ENCODE measurements around the gene ZBTB47.
A peak's percentile ranks its signal among the peaks of the same experiment; 100 is the strongest.

Gene ZBTB47

GRCh38 chr3:42701371-42702065, 48.0 kb downstream of the ZBTB47 start:
- peak; percentile 56 for DNase-seq

- no peak for DNase-seq
Observed at GRCh38 chr3:42702066-42702951, 48.8 kb downstream of the ZBTB47 start, which contains the start of gene HHATL. Gene HHATL, minus strand, starts transcription at chr3:42702798. Its CDS starts 1,972 bp downstream, at chr3:42700826.

GRCh38 chr3:42702982-42703694, 49.6 kb downstream of the ZBTB47 start:
- DNase-seq, result no peak

- DNase-seq, result no peak
Observed at GRCh38 chr3:42703695-42704025, 50.2 kb downstream of the ZBTB47 start.

- DNase-seq, result no peak
Observed at GRCh38 chr3:42704136-42704841, 50.8 kb downstream of the ZBTB47 start.

- DNase-seq, result no peak
Observed at GRCh38 chr3:42705058-42705767, 51.7 kb downstream of the ZBTB47 start.

GRCh38 chr3:42705962-42706585, 52.6 kb downstream of the ZBTB47 start:
- DNase-seq, result no peak

- DNase-seq, result no peak
Observed at GRCh38 chr3:42706721-42707619, 53.5 kb downstream of the ZBTB47 start.

- DNase-seq, result no peak
Observed at GRCh38 chr3:42707620-42708355, 54.3 kb downstream of the ZBTB47 start.

- no peak for DNase-seq
Observed at GRCh38 chr3:42708611-42709151, 55.2 kb downstream of the ZBTB47 start.

GRCh38 chr3:42709621-42710020, 56.1 kb downstream of the ZBTB47 start:
- no peak for DNase-seq

- no peak for DNase-seq
Observed at GRCh38 chr3:42710323-42711021, 57.0 kb downstream of the ZBTB47 start.

- no peak for DNase-seq
Observed at GRCh38 chr3:42711491-42712343, 58.2 kb downstream of the ZBTB47 start.

- no peak for DNase-seq
Observed at GRCh38 chr3:42712344-42712648, 58.8 kb downstream of the ZBTB47 start.

- no peak for DNase-seq
Observed at GRCh38 chr3:42712688-42713372, 59.3 kb downstream of the ZBTB47 start.

GRCh38 chr3:42713747-42714146, 60.2 kb downstream of the ZBTB47 start:
- DNase-seq, result no peak

GRCh38 chr3:42714171-42714852, 60.8 kb downstream of the ZBTB47 start:
- no peak for DNase-seq
